Neural progenitor cell (in vitro differentiated cells): ENCODE results near the gene CTSV.
"Not testable (repeated sequence)": the region's sequence is repeated elsewhere in the genome, so short reads cannot be mapped to it uniquely, and the experiment has no call there.

Experiments used
- CTCF ChIP-seq: fragments of 200-600 bp; sonication (generic); IDR thresholded peaks from 2 replicates; pipeline ENCODE4 v1.5.1; 2017; ENCODE audit warnings: antibody characterized with exemption, mild to moderate bottlenecking
- EZH2 ChIP-seq: fragments of 200-600 bp; sonication (generic); IDR thresholded peaks from 2 replicates; pipeline ENCODE4 v1.6.1; 2017; ENCODE audit warnings: antibody characterized with exemption, mild to moderate bottlenecking, moderate library complexity

GRCh38 chr9:97013151-97014132, 25.5 kb downstream of the CTSV start:
- not testable (repeated sequence) for TF ChIP-seq CTCF, EZH2
